ENCODE results near the gene ITPKB. TPM values are rescaled to one million over a fixed set of nuclear protein-coding genes. Genes with fewer than 3 reads are reported as not detected.

ITPKB gene
- total RNA-seq, 2 donors from 2014 or later, result 13.0 to 21.1 TPM

- Histone ChIP-seq H3K27ac (no peak overlapping the region), H3K36me3 (replicated peaks in 1 of 2; ENCODE audit: insufficient read depth in 1 of 2, low read depth in 2 of 2) (no peaks in the 10 kb centered on the region), H3K9me3 (no peaks in the 10 kb centered on the region), H3K27me3 (no peaks in the 10 kb centered on the region), H3K4me1 (peaks cover 3% of the 10 kb centered on the region), H3K4me3 (no peak overlapping the region)
- 92 to 95% methylated on average over 7 of the region's 7 CpGs for WGBS, 2 donors
- DNase-seq, result no peak
- intact Hi-C loops (cut with DNase I), result no loop called here
- peak; percentile 44 for ATAC-seq
- TF ChIP-seq CTCF (IDR thresholded peaks at IDR 0.05), result no peak
- TF ChIP-seq POLR2A (IDR thresholded peaks at IDR 0.05), result no peak
Measured at GRCh38 chr1:226670073-226670472, 69.0 kb downstream of the ITPKB start.

GRCh38 chr1:226668173-226668560 lies 70.9 kb downstream of the ITPKB start:
- ATAC-seq, result no peak
- H3K27ac ChIP-seq, result no peak overlapping the region
- 84 to 95% methylated on average over 5 of the region's 5 CpGs for WGBS, 2 donors
- H3K9me3 ChIP-seq, result no peaks in the 10 kb centered on the region
- peaks cover 22% of the 10 kb centered on the region for H3K4me1 ChIP-seq
- H3K36me3 ChIP-seq (replicated peaks in 1 of 2; ENCODE audit: insufficient read depth in 1 of 2, low read depth in 2 of 2), result no peaks in the 10 kb centered on the region
- no peaks in the 10 kb centered on the region for H3K27me3 ChIP-seq
- intact Hi-C loops (cut with DNase I), result no loop called here
- no peak overlapping the region for H3K4me3 ChIP-seq
- TF ChIP-seq CTCF (IDR thresholded peaks at IDR 0.05) (no peak), POLR2A (IDR thresholded peaks at IDR 0.05) (no peak)
- no peak for DNase-seq

GRCh38 chr1:226666692-226667091 lies 72.4 kb downstream of the ITPKB start:
- Histone ChIP-seq H3K4me1 (peaks cover 32% of the 10 kb centered on the region), H3K9me3 (no peaks in the 10 kb centered on the region), H3K27ac (no peak overlapping the region), H3K27me3 (no peaks in the 10 kb centered on the region), H3K36me3 (replicated peaks in 1 of 2; ENCODE audit: insufficient read depth in 1 of 2, low read depth in 2 of 2) (no peaks in the 10 kb centered on the region), H3K4me3 (no peak overlapping the region)
- ATAC-seq, result no peak
- WGBS, 2 donors, result 87 to 95% methylated on average over 4 of the region's 4 CpGs
- TF ChIP-seq CTCF (IDR thresholded peaks at IDR 0.05) (no peak), POLR2A (IDR thresholded peaks at IDR 0.05) (no peak)
- intact Hi-C loops (cut with DNase I), result no loop called here
- no peak for DNase-seq

- Histone ChIP-seq H3K27me3 (no peaks in the 10 kb centered on the region), H3K27ac (no peak overlapping the region), H3K4me1 (peaks cover 33% of the 10 kb centered on the region), H3K4me3 (no peak overlapping the region), H3K9me3 (no peaks in the 10 kb centered on the region), H3K36me3 (replicated peaks in 1 of 2; ENCODE audit: insufficient read depth in 1 of 2, low read depth in 2 of 2) (no peaks in the 10 kb centered on the region)
- TF ChIP-seq POLR2A (IDR thresholded peaks at IDR 0.05) (no peak), CTCF (IDR thresholded peaks at IDR 0.05) (no peak)
- WGBS, 2 donors, result 92 to 100% methylated on average over 4 to 5 of the region's 6 CpGs
- ATAC-seq (no peak), DNase-seq (no peak)
- intact Hi-C loops (cut with DNase I), result no loop called here
Measured at GRCh38 chr1:226666164-226666506, 72.9 kb downstream of the ITPKB start.

GRCh38 chr1:226665505-226666163 lies 73.4 kb downstream of the ITPKB start:
- H3K9me3 ChIP-seq, result no peaks in the 10 kb centered on the region
- H3K27me3 ChIP-seq, result no peaks in the 10 kb centered on the region
- no peak overlapping the region for H3K4me3 ChIP-seq
- DNase-seq (no peak), ATAC-seq (no peak)
- intact Hi-C loops (cut with DNase I), result no loop called here
- peak overlapping the region; percentile 73 to 81 (median 74) for H3K27ac ChIP-seq
- 90 to 94% methylated on average over 16 to 17 of the region's 17 CpGs for WGBS, 2 donors
- H3K4me1 ChIP-seq, result peaks cover 33% of the 10 kb centered on the region
- H3K36me3 ChIP-seq (replicated peaks in 1 of 2; ENCODE audit: insufficient read depth in 1 of 2, low read depth in 2 of 2), result no peaks in the 10 kb centered on the region
- TF ChIP-seq CTCF (IDR thresholded peaks at IDR 0.05) (no peak), POLR2A (IDR thresholded peaks at IDR 0.05) (no peak)
